ENCODE results near the gene NCF4.

The NCF4 gene

GRCh38 chr22:36893262-36893661 is 32.5 kb downstream of the NCF4 start:
- TF ChIP-seq EZH2phosphoT487 (IDR thresholded peaks at IDR 0.05; ENCODE audit: low read length), result no peak
- TF ChIP-seq, protein P1, sequence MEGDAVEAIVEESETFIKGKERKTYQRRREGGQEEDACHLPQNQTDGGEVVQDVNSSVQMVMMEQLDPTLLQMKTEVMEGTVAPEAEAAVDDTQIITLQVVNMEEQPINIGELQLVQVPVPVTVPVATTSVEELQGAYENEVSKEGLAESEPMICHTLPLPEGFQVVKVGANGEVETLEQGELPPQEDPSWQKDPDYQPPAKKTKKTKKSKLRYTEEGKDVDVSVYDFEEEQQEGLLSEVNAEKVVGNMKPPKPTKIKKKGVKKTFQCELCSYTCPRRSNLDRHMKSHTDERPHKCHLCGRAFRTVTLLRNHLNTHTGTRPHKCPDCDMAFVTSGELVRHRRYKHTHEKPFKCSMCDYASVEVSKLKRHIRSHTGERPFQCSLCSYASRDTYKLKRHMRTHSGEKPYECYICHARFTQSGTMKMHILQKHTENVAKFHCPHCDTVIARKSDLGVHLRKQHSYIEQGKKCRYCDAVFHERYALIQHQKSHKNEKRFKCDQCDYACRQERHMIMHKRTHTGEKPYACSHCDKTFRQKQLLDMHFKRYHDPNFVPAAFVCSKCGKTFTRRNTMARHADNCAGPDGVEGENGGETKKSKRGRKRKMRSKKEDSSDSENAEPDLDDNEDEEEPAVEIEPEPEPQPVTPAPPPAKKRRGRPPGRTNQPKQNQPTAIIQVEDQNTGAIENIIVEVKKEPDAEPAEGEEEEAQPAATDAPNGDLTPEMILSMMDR (IDR thresholded peaks at IDR 0.05; ENCODE audit: low read length), result no peak
- no peak for TF ChIP-seq EZH2 (optimal IDR thresholded peaks at IDR 0.05; ENCODE audit: low read depth, low read length)
- DNase-seq, result no peak
- H3F3A ChIP-seq (ENCODE audit: insufficient read depth, low read length), result no peaks in the 10 kb centered on the region
- H3K9ac ChIP-seq (ENCODE audit: low read length), result no peak overlapping the region
- H3K27ac ChIP-seq (ENCODE audit: low read length), result no peak overlapping the region
- no peak overlapping the region for H3K4me3 ChIP-seq (ENCODE audit: low read length)
- H3K4me2 ChIP-seq (ENCODE audit: low read depth, low read length), result no peak overlapping the region
- H3K9me3 ChIP-seq (replicated peaks; ENCODE audit: insufficient read depth, low read length), result no peaks in the 10 kb centered on the region
- H4K20me1 ChIP-seq (ENCODE audit: insufficient read depth, low read length), result no peaks in the 10 kb centered on the region
- no peaks in the 10 kb centered on the region for H3K27me3 ChIP-seq (replicated peaks; ENCODE audit: insufficient read depth, low read length)
- no peaks in the 10 kb centered on the region for H3K36me3 ChIP-seq (replicated peaks; ENCODE audit: insufficient read depth, low read length)
- H3K79me2 ChIP-seq (ENCODE audit: low read length), result no peaks in the 10 kb centered on the region
- no peak overlapping the region for H2AFZ ChIP-seq (ENCODE audit: low read length)
- H3K4me1 ChIP-seq (ENCODE audit: low read length), result no peaks in the 10 kb centered on the region
- H3K9me2 ChIP-seq (replicated peaks; ENCODE audit: insufficient read depth, low read length), result no peaks in the 10 kb centered on the region

GRCh38 chr22:36894266-36894665 is 33.5 kb downstream of the NCF4 start:
- Histone ChIP-seq H3K4me1 (ENCODE audit: low read length) (no peaks in the 10 kb centered on the region), H2AFZ (ENCODE audit: low read length) (no peak overlapping the region), H3F3A (ENCODE audit: insufficient read depth, low read length) (no peaks in the 10 kb centered on the region)

GRCh38 chr22:36897611-36898010 is 36.8 kb downstream of the NCF4 start:
- Histone ChIP-seq H3K9ac (ENCODE audit: low read length) (no peak overlapping the region), H3K79me2 (ENCODE audit: low read length) (no peaks in the 10 kb centered on the region), H3K4me3 (ENCODE audit: low read length) (no peak overlapping the region), H2AFZ (ENCODE audit: low read length) (no peak overlapping the region), H3K4me1 (ENCODE audit: low read length) (peaks cover 18% of the 10 kb centered on the region), H3K27me3 (replicated peaks; ENCODE audit: insufficient read depth, low read length) (no peaks in the 10 kb centered on the region), H3K9me3 (replicated peaks; ENCODE audit: insufficient read depth, low read length) (no peaks in the 10 kb centered on the region), H3F3A (ENCODE audit: insufficient read depth, low read length) (peaks cover 14% of the 10 kb centered on the region), H4K20me1 (ENCODE audit: insufficient read depth, low read length) (no peaks in the 10 kb centered on the region), H3K4me2 (ENCODE audit: low read depth, low read length) (no peak overlapping the region), H3K27ac (ENCODE audit: low read length) (no peak overlapping the region), H3K9me2 (replicated peaks; ENCODE audit: insufficient read depth, low read length) (no peaks in the 10 kb centered on the region), H3K36me3 (replicated peaks; ENCODE audit: insufficient read depth, low read length) (no peaks in the 10 kb centered on the region)
- TF ChIP-seq EZH2phosphoT487 (IDR thresholded peaks at IDR 0.05; ENCODE audit: low read length), result no peak
- no peak for TF ChIP-seq EZH2 (optimal IDR thresholded peaks at IDR 0.05; ENCODE audit: low read depth, low read length)
- TF ChIP-seq, protein P1 (IDR thresholded peaks at IDR 0.05; ENCODE audit: low read length), result no peak
- DNase-seq, result no peak

More at GRCh38 chr22:36894266-36894665, 33.5 kb downstream of the NCF4 start:
- Histone ChIP-seq H3K4me3 (ENCODE audit: low read length) (no peak overlapping the region), H3K27ac (ENCODE audit: low read length) (no peak overlapping the region), H3K79me2 (ENCODE audit: low read length) (no peaks in the 10 kb centered on the region), H3K9me2 (replicated peaks; ENCODE audit: insufficient read depth, low read length) (no peaks in the 10 kb centered on the region), H3K27me3 (replicated peaks; ENCODE audit: insufficient read depth, low read length) (no peaks in the 10 kb centered on the region), H3K4me2 (ENCODE audit: low read depth, low read length) (no peak overlapping the region), H3K9ac (ENCODE audit: low read length) (no peak overlapping the region), H4K20me1 (ENCODE audit: insufficient read depth, low read length) (no peaks in the 10 kb centered on the region), H3K9me3 (replicated peaks; ENCODE audit: insufficient read depth, low read length) (no peaks in the 10 kb centered on the region), H3K36me3 (replicated peaks; ENCODE audit: insufficient read depth, low read length) (no peaks in the 10 kb centered on the region)
- TF ChIP-seq EZH2phosphoT487 (IDR thresholded peaks at IDR 0.05; ENCODE audit: low read length), result no peak
- no peak for DNase-seq

GRCh38 chr22:36898690-36899089 is 37.9 kb downstream of the NCF4 start:
- no peak for DNase-seq
- Histone ChIP-seq H3K9ac (ENCODE audit: low read length) (no peak overlapping the region), H3K4me1 (ENCODE audit: low read length) (peaks cover 18% of the 10 kb centered on the region), H3F3A (ENCODE audit: insufficient read depth, low read length) (peaks cover 14% of the 10 kb centered on the region), H2AFZ (ENCODE audit: low read length) (no peak overlapping the region), H3K4me2 (ENCODE audit: low read depth, low read length) (no peak overlapping the region), H3K4me3 (ENCODE audit: low read length) (no peak overlapping the region), H3K79me2 (ENCODE audit: low read length) (no peaks in the 10 kb centered on the region), H3K9me3 (replicated peaks; ENCODE audit: insufficient read depth, low read length) (no peaks in the 10 kb centered on the region), H3K27me3 (replicated peaks; ENCODE audit: insufficient read depth, low read length) (no peaks in the 10 kb centered on the region), H3K9me2 (replicated peaks; ENCODE audit: insufficient read depth, low read length) (no peaks in the 10 kb centered on the region), H3K27ac (ENCODE audit: low read length) (no peak overlapping the region), H3K36me3 (replicated peaks; ENCODE audit: insufficient read depth, low read length) (no peaks in the 10 kb centered on the region), H4K20me1 (ENCODE audit: insufficient read depth, low read length) (no peaks in the 10 kb centered on the region)
- TF ChIP-seq, protein P1 (IDR thresholded peaks at IDR 0.05; ENCODE audit: low read length), result no peak
- TF ChIP-seq EZH2 (optimal IDR thresholded peaks at IDR 0.05; ENCODE audit: low read depth, low read length), result no peak
- no peak for TF ChIP-seq EZH2phosphoT487 (IDR thresholded peaks at IDR 0.05; ENCODE audit: low read length)

Data from MM.1S (cell line).